Measurements from ENCODE around the gene FCER1G. TPM values are rescaled to one million over a fixed set of nuclear protein-coding genes. Genes with fewer than 3 reads are reported as not detected.

Gene FCER1G
- total RNA-seq, 2 donors from 2014 or later: 27.0 to 42.0 TPM

DNA sequence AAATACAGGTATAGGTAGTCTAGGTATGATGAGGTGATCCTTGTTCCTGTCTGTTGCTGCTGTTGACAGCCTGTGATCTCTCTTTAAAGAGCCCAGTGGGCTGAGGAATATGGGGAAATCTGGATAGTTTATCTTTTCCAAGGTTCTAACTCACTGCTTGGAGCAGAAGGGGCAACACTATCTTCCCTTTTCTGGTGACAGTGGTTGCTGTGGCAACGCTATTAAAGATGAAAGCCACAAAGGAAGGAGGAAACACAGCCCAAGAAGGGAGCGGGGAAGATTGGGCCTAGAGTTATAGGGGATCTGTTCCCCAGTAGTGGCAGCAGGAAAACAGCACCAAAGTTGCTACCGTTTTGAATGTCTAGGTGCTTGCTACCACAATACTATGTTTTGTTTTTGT is 52.2 kb downstream of the FCER1G start:
- H3K36me3 ChIP-seq (replicated peaks in 1 of 2; ENCODE audit: insufficient read depth in 1 of 2, low read depth in 2 of 2): no peaks in the 10 kb centered on the region
- no peak overlapping the region for H3K4me3 ChIP-seq
- H3K4me1 ChIP-seq: peaks cover 14% of the 10 kb centered on the region
- H3K9me3 ChIP-seq: no peaks in the 10 kb centered on the region
- ATAC-seq (no peak), DNase-seq (peak in 1 of 4 donors; percentile 5)
- WGBS, 2 donors: 72 to 85% methylated on average over 3 of the region's 3 CpGs
- H3K27ac ChIP-seq: no peak overlapping the region
- intact Hi-C loops (cut with DNase I): no loop called here
- no peaks in the 10 kb centered on the region for H3K27me3 ChIP-seq
- TF ChIP-seq, protein P1, sequence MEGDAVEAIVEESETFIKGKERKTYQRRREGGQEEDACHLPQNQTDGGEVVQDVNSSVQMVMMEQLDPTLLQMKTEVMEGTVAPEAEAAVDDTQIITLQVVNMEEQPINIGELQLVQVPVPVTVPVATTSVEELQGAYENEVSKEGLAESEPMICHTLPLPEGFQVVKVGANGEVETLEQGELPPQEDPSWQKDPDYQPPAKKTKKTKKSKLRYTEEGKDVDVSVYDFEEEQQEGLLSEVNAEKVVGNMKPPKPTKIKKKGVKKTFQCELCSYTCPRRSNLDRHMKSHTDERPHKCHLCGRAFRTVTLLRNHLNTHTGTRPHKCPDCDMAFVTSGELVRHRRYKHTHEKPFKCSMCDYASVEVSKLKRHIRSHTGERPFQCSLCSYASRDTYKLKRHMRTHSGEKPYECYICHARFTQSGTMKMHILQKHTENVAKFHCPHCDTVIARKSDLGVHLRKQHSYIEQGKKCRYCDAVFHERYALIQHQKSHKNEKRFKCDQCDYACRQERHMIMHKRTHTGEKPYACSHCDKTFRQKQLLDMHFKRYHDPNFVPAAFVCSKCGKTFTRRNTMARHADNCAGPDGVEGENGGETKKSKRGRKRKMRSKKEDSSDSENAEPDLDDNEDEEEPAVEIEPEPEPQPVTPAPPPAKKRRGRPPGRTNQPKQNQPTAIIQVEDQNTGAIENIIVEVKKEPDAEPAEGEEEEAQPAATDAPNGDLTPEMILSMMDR (IDR thresholded peaks at IDR 0.05): no peak
- no peak for TF ChIP-seq POLR2A (IDR thresholded peaks at IDR 0.05)

Small RNAs within 50 kb of the gene (microRNA-seq; reads per million reads assigned to microRNA genes)
- gene MIR5187 (ENCODE audit: borderline number of aligned reads in 2 of 2, borderline replicate concordance in 2 of 2): 0 to 0.45 reads per million in 2 donors

Other genes starting within 250 kb of the FCER1G start
- 10 to 100 TPM; 40.2 to 41.5 TPM for gene F11R, start 194.1 kb upstream of the FCER1G start, total RNA-seq
- 10 to 100 TPM; 49.4 to 90.8 TPM for gene TSTD1, start 176.3 kb upstream of the FCER1G start, total RNA-seq
- gene USF1, start 169.3 kb upstream of the FCER1G start, total RNA-seq: 10 to 100 TPM; 32.7 to 46.5 TPM
- 1 to 10 TPM; 3.1 to 4.9 TPM for gene ARHGAP30, start 145.4 kb upstream of the FCER1G start, total RNA-seq
- 1 to 10 TPM; 3.0 to 4.2 TPM for gene NECTIN4, start 125.7 kb upstream of the FCER1G start, total RNA-seq
- 10 to 100 TPM; 13.5 to 22.7 TPM for gene KLHDC9, start 116.9 kb upstream of the FCER1G start, total RNA-seq
- 10 to 100 TPM; 29.6 to 54.7 TPM for gene PFDN2, start 97.3 kb upstream of the FCER1G start, total RNA-seq
- gene NIT1, start 97.2 kb upstream of the FCER1G start, total RNA-seq: 10 to 100 TPM; 22.8 to 38.6 TPM
- gene DEDD, start 82.6 kb upstream of the FCER1G start, total RNA-seq: 10 to 100 TPM; 12.9 to 15.8 TPM
- gene UFC1, start 61.3 kb upstream of the FCER1G start, total RNA-seq: 10 to 100 TPM; 33.6 to 48.8 TPM
- gene USP21, start 55.8 kb upstream of the FCER1G start, total RNA-seq: 10 to 100 TPM; 17.8 to 21.0 TPM
- 10 to 100 TPM; 16.2 to 18.9 TPM for gene PPOX, start 48.9 kb upstream of the FCER1G start, total RNA-seq
- 10 to 100 TPM; 20.2 to 29.3 TPM for gene B4GALT3, start 37.8 kb upstream of the FCER1G start, total RNA-seq
- 1 to 10 TPM; 6.7 to 7.9 TPM for gene ADAMTS4, start 16.2 kb upstream of the FCER1G start, total RNA-seq
- gene NDUFS2, start 12.9 kb upstream of the FCER1G start, total RNA-seq: 10 to 100 TPM; 46.4 to 67.2 TPM
- gene APOA2, start 8.3 kb downstream of the FCER1G start, total RNA-seq: not detected
- gene TOMM40L, start 10.8 kb downstream of the FCER1G start, total RNA-seq: 1 to 10 TPM; 1.8 to 8.9 TPM
- gene NR1I3, start 22.9 kb downstream of the FCER1G start, total RNA-seq: not detected
- gene PCP4L1, start 43.5 kb downstream of the FCER1G start, total RNA-seq: not detected
- 1 to 10 TPM; 3.6 to 6.6 TPM for gene MPZ, start 94.7 kb downstream of the FCER1G start, total RNA-seq
- gene SDHC, start 99.1 kb downstream of the FCER1G start, total RNA-seq: 10 to 100 TPM; 22.7 to 26.2 TPM
- not detected for gene CFAP126, start 152.6 kb downstream of the FCER1G start, total RNA-seq

Measured in body of pancreas (tissue), 4 donors.